ENCODE data around the gene MAP7D2.
A peak's percentile ranks its signal among the peaks of the same experiment; 100 is the strongest.

The MAP7D2 gene

GRCh38 chrX:20143111-20143510, 26.4 kb upstream of the MAP7D2 start:
- H3K4me2 ChIP-seq (ENCODE audit: low read length) = peak overlapping the region; percentile 55; the same call in 1 of the 2 replicates
- H3K27me3 ChIP-seq (ENCODE audit: low read depth, low read length) = no peaks in the 10 kb centered on the region
- H4K20me1 ChIP-seq (ENCODE audit: insufficient read depth, low read length) = peaks cover 18% of the 10 kb centered on the region

DNA sequence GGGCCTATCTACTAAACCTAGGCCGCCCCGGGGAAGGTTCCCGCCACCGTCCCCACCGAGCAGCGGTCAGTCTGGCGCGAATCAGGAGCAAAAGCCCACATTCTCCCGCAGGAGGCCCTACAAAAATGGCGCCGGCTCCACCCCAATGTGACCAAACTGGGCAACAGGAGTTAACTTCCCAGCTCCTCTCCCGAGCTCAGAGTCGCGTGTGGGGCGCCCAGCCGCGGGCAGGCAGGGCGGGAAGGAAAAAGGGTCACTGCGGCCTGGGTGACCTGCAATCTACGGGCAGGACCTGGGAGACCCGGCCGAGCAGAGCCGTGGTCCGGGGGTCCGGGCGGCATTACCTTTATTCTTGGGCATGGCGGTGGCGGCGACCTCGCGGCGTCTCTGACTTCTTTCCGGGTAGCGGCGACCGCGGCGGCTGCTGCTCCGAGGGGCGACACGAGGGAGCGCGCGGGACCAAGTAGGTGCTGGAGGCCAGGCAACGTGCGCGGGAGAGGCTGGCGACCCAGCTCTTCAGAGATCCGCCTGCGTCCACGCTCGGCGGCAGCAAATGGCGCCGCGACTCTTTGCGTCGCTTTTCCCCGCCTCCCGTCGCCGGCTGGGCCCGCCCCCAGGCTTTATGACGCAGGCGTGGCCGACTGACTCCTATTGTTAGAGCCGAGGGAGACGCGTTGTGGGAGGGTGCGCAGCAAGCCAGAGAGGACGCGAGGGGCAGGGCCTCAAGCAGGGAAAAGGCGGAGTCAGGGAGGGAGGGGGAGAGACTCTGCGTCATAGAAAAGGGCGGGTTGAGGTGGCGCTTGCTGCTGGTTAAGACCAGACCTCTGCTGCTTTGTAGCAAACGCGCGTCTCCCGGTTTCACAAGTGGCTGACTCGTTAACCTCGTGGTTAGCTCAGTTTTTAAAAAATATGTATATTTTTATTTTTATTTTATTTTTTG, 24.8 kb upstream of the MAP7D2 start, which contains the start of gene EIF1AX:
Gene EIF1AX (minus strand): TSS at position 558 of the 940 bp plus-strand sequence. CDS start 198 bp downstream, at position 360.
- Histone ChIP-seq H3K4me1 (ENCODE audit: low read length) (peaks cover 19% of the 10 kb centered on the region), H3K79me2 (ENCODE audit: low read length) (peaks cover 47% of the 10 kb centered on the region), H3K36me3 (replicated peaks; ENCODE audit: low read depth, low read length) (peaks cover 20% of the 10 kb centered on the region), H3K4me3 (ENCODE audit: low read length) (peak within 1 kb of the TSS; percentile 93), H3K27ac (ENCODE audit: low read length) (peak within 1 kb of the TSS; percentile 31), H3K9ac (ENCODE audit: low read length) (peak within 1 kb of the TSS; percentile 87), H4K20me1 (ENCODE audit: insufficient read depth, low read length) (peaks cover 18% of the 10 kb centered on the region), H2AFZ (ENCODE audit: low read depth, low read length) (no peak within 1 kb of the TSS), H3K9me3 (ENCODE audit: insufficient read depth, low read length) (no peaks in the 10 kb centered on the region), H3K4me2 (ENCODE audit: low read length) (peak within 1 kb of the TSS; percentile 71), H3K27me3 (ENCODE audit: low read depth, low read length) (no peaks in the 10 kb centered on the region)
- no peak for TF ChIP-seq EZH2phosphoT487 (IDR thresholded peaks at IDR 0.05; ENCODE audit: low read depth)
- TF ChIP-seq CTCF (IDR thresholded peaks at IDR 0.05; ENCODE audit: low read depth, low read length) = no peak

More at GRCh38 chrX:20143111-20143510, 26.4 kb upstream of the MAP7D2 start:
- Histone ChIP-seq H3K79me2 (ENCODE audit: low read length) (peaks cover 35% of the 10 kb centered on the region), H3K36me3 (replicated peaks; ENCODE audit: low read depth, low read length) (peaks cover 17% of the 10 kb centered on the region), H3K4me3 (ENCODE audit: low read length) (no peak overlapping the region), H3K27ac (ENCODE audit: low read length) (no peak overlapping the region), H3K9ac (ENCODE audit: low read length) (no peak overlapping the region), H2AFZ (ENCODE audit: low read depth, low read length) (no peak overlapping the region), H3K9me3 (ENCODE audit: insufficient read depth, low read length) (no peaks in the 10 kb centered on the region), H3K4me1 (ENCODE audit: low read length) (peaks cover 29% of the 10 kb centered on the region)
- TF ChIP-seq EZH2phosphoT487 (IDR thresholded peaks at IDR 0.05; ENCODE audit: low read depth) = no peak
- TF ChIP-seq CTCF (IDR thresholded peaks at IDR 0.05; ENCODE audit: low read depth, low read length) = no peak

GRCh38 chrX:20140420-20140819, 23.7 kb upstream of the MAP7D2 start:
- no peak for TF ChIP-seq EZH2phosphoT487 (IDR thresholded peaks at IDR 0.05; ENCODE audit: low read depth)
- no peak for TF ChIP-seq CTCF (IDR thresholded peaks at IDR 0.05; ENCODE audit: low read depth, low read length)
- no peaks in the 10 kb centered on the region for H3K9me3 ChIP-seq (ENCODE audit: insufficient read depth, low read length)
- peaks cover 23% of the 10 kb centered on the region for H3K36me3 ChIP-seq (replicated peaks; ENCODE audit: low read depth, low read length)
- no peak overlapping the region for H2AFZ ChIP-seq (ENCODE audit: low read depth, low read length)
- peak overlapping the region; percentile 93 for H3K4me3 ChIP-seq (ENCODE audit: low read length)
- H4K20me1 ChIP-seq (ENCODE audit: insufficient read depth, low read length) = peaks cover 18% of the 10 kb centered on the region
- H3K27ac ChIP-seq (ENCODE audit: low read length) = no peak overlapping the region
- peaks cover 19% of the 10 kb centered on the region for H3K4me1 ChIP-seq (ENCODE audit: low read length)
- peaks cover 54% of the 10 kb centered on the region for H3K79me2 ChIP-seq (ENCODE audit: low read length)
- peak overlapping the region; percentile 71 for H3K4me2 ChIP-seq (ENCODE audit: low read length)
- no peaks in the 10 kb centered on the region for H3K27me3 ChIP-seq (ENCODE audit: low read depth, low read length)
- H3K9ac ChIP-seq (ENCODE audit: low read length) = peak overlapping the region; percentile 87

GRCh38 chrX:20139966-20140365, 23.3 kb upstream of the MAP7D2 start:
- Histone ChIP-seq H3K9me3 (ENCODE audit: insufficient read depth, low read length) (no peaks in the 10 kb centered on the region), H3K4me1 (ENCODE audit: low read length) (peaks cover 19% of the 10 kb centered on the region), H3K79me2 (ENCODE audit: low read length) (peaks cover 56% of the 10 kb centered on the region), H3K27ac (ENCODE audit: low read length) (no peak overlapping the region), H3K4me2 (ENCODE audit: low read length) (peak overlapping the region; percentile 71), H3K4me3 (ENCODE audit: low read length) (peak overlapping the region; percentile 93), H3K9ac (ENCODE audit: low read length) (peak overlapping the region; percentile 87), H3K36me3 (replicated peaks; ENCODE audit: low read depth, low read length) (peaks cover 27% of the 10 kb centered on the region), H4K20me1 (ENCODE audit: insufficient read depth, low read length) (peaks cover 18% of the 10 kb centered on the region), H3K27me3 (ENCODE audit: low read depth, low read length) (no peaks in the 10 kb centered on the region), H2AFZ (ENCODE audit: low read depth, low read length) (no peak overlapping the region)
- TF ChIP-seq CTCF (IDR thresholded peaks at IDR 0.05; ENCODE audit: low read depth, low read length) = no peak
- TF ChIP-seq EZH2phosphoT487 (IDR thresholded peaks at IDR 0.05; ENCODE audit: low read depth) = no peak
